GM12878 (cell line): ENCODE measurements around the gene LIF. TPM values are rescaled to one million over a fixed set of nuclear protein-coding genes. Genes with fewer than 3 reads are reported as not detected.

Experiments
- ATAC-seq: fragments of 200-7000 bp; cut with Tn5 transposase; 3 replicates; pipeline ENCODE4 v1.9.1; 2020; ENCODE audit warnings: mild to moderate bottlenecking, moderate library complexity
- BruUV-seq: library from RNA; stranded (reverse); fragments of 400-500 nt; replicated peaks from 2 replicates; lab custom pipeline; 2021; lab: Mats Ljungman, UMichigan
- CTCF ChIA-PET: fragments of 300-600 bp; sonication (Branson Sonifier 250); formaldehyde crosslinking; extraction: SDS; loops from one replicate; lab custom pipeline; 2021; ENCODE audit warnings: inconsistent platforms; lab: Yijun Ruan, JAX
- POLR2A ChIA-PET: fragments of 350-600 bp; formaldehyde crosslinking; extraction: SDS; loops from one replicate; lab custom pipeline; 2021; ENCODE audit warnings: inconsistent platforms; lab: Charles Lee
- RAD21 ChIA-PET: fragments of 300-600 bp; sonication (Branson Sonifier 250); formaldehyde crosslinking; loops from one replicate; lab custom pipeline; 2023; ENCODE audit warnings: antibody characterized with exemption; ENCODE audit not compliant: unreplicated experiment; lab: Charles Lee
- SMC1A ChIA-PET: fragments of 300-600 bp; sonication (Branson Sonifier 250); formaldehyde crosslinking; loops from one replicate; lab custom pipeline; 2023; ENCODE audit not compliant: unreplicated experiment, uncharacterized antibody; lab: Charles Lee
- DNase-seq: peaks from one replicate; pipeline ENCODE4 v3.0.0-alpha.2; 2011; ENCODE audit warnings: low read depth, low spot score
- FAIRE-seq: peaks from 3 replicates; lab custom pipeline; 2011; peaks lifted over from hg19 to GRCh38; lab: Jason Lieb, UNC
- H2AFZ ChIP-seq: 2 replicates; pipeline ENCODE4 v1.6.0; 2011; ENCODE audit warnings: low read depth, low read length, control low read depth; ENCODE audit not compliant: control insufficient read depth
- H3K27ac ChIP-seq: 2 replicates; pipeline ENCODE4 v1.5.1; 2011; ENCODE audit warnings: control low read depth; ENCODE audit not compliant: control insufficient read depth, insufficient read depth
- H3K27me3 ChIP-seq, 2 experiments: replicated peaks in 1 of 2; 2 replicates each; pipeline versions ENCODE4 v1.6.0 to v1.6.1; 2011; ENCODE audit warnings: low read length in 1 of 2; ENCODE audit not compliant: control insufficient read depth in 2 of 2, insufficient read depth in 2 of 2
- H3K36me3 ChIP-seq, 2 experiments: 2 replicates each; pipeline ENCODE4 v1.5.1; 2011; ENCODE audit warnings: low read length in 1 of 2; ENCODE audit not compliant: control insufficient read depth in 2 of 2, insufficient read depth in 2 of 2
- H3K4me1 ChIP-seq: 2 replicates; pipeline ENCODE4 v1.6.1; 2011; ENCODE audit warnings: mild to moderate bottlenecking, low read length, moderate library complexity, mixed read lengths; ENCODE audit not compliant: control insufficient read depth, insufficient read depth
- H3K4me2 ChIP-seq: 2 replicates; pipeline ENCODE4 v1.6.0; 2011; ENCODE audit warnings: control low read depth; ENCODE audit not compliant: control insufficient read depth, insufficient read depth
- H3K4me3 ChIP-seq: fragments of 200-600 bp; sonication (generic); 2 replicates; pipeline ENCODE4 v1.5.1; 2016
- H3K79me2 ChIP-seq: 2 replicates; pipeline ENCODE4 v1.6.0; 2011; ENCODE audit warnings: low read length; ENCODE audit not compliant: control insufficient read depth, insufficient read depth
- H3K9ac ChIP-seq: 2 replicates; pipeline ENCODE4 v1.8.0; 2011; ENCODE audit warnings: low read length, control low read depth, mixed read lengths; ENCODE audit not compliant: control insufficient read depth, insufficient read depth
- H3K9me3 ChIP-seq: replicated peaks from 3 replicates; pipeline ENCODE4 v1.5.1; 2011; ENCODE audit warnings: mild to moderate bottlenecking, low read length; ENCODE audit not compliant: control insufficient read depth, insufficient read depth
- H4K20me1 ChIP-seq: 2 replicates; pipeline ENCODE4 v1.6.0; 2011; ENCODE audit not compliant: control insufficient read depth, insufficient read depth
- ATF2 ChIP-seq: IDR thresholded peaks from 2 replicates; pipeline ENCODE4 v1.6.1; 2012; ENCODE audit warnings: low read length, inconsistent platforms
- ETV6 ChIP-seq, 2 experiments: fragments of 450-650 bp in 1 of 2; IDR thresholded peaks in 1 of 2; conservative IDR thresholded peaks in 1 of 2; 2 replicates each; pipeline ENCODE4 v1.6.1; 2014; ENCODE audit warnings: antibody characterized with exemption in 1 of 2, borderline replicate concordance in 1 of 2, low read depth in 1 of 2, mild to moderate bottlenecking in 1 of 2, moderate library complexity in 1 of 2
- JUNB ChIP-seq: IDR thresholded peaks from 2 replicates; pipeline ENCODE4 v1.6.1; 2016; ENCODE audit warnings: antibody characterized with exemption, mild to moderate bottlenecking
- REST ChIP-seq: IDR thresholded peaks from 2 replicates; pipeline ENCODE4 v1.6.1; 2012; ENCODE audit warnings: mild to moderate bottlenecking, low read depth, low read length
- ZSCAN29 ChIP-seq: fragments of 450-650 bp; IDR thresholded peaks from 2 replicates; pipeline ENCODE4 v1.6.1; 2017; ENCODE audit warnings: mild to moderate bottlenecking, moderate library complexity
- WGBS: methylation state at CpG from one replicate; pipeline ENCODE4 v1.1.6; 2016; ENCODE audit warnings: low lambda C conversion rate; ENCODE audit not compliant: insufficient replicate concordance, insufficient coverage; ENCODE audit errors: missing lambda C conversion rate; 5-methylcytosine and 5-hydroxymethylcytosine counted together
- in situ Hi-C: fragments of 300-500 bp; cut with MboI; formaldehyde crosslinking; loops from 9 replicates; pipeline ENCODE4 v1.14.3; 2018; ENCODE audit warnings: mixed read lengths
- intact Hi-C: fragments of 100-400 bp; cut with micrococcal nuclease; formaldehyde crosslinking; loops from one replicate; pipeline ENCODE4 v1.14.2; 2022; ENCODE audit not compliant: unreplicated experiment
- polyA plus RNA-seq, 11 experiments: library from polyadenylated mRNA; depleted of rRNA in 4 of 11; unstranded in 6 of 11; stranded (reverse) in 5 of 11; fragments of >200 nt; fragmentation: Nextera tagmentation in 4 of 11; fragmentation: Illumina TruSeq in 1 of 11; extraction: Ambion mirVana in 4 of 11; extraction: Trizol in 1 of 11; gene quantifications; 1 replicate in 1 of 11; 2 replicates in 10 of 11; pipeline versions ENCODE4 v1.2.1 to v1.2.3, GENCODE V29; 2011 to 2016; ENCODE audit warnings: inconsistent platforms in 2 of 11, missing spikeins in 2 of 11, low read depth in 1 of 11
- total RNA-seq, 4 experiments: library from RNA; depleted of rRNA in 3 of 4; stranded (reverse); fragments of >200 nt in 3 of 4; fragmentation: Illumina TruSeq in 1 of 4; extraction: Trizol in 1 of 4; gene quantifications; 2 replicates each; pipeline versions ENCODE4 v1.2.1 to v1.2.3, GENCODE V29; 2013 to 2021

LIF gene
- total and polyA plus RNA-seq, 10 of the 15 experiments (the other 5 are each of a cell fraction or from before 2014, with no cell fraction given): 0.05 to 3.4 (median 0.97) TPM

GRCh38 chr22:30279046-30279788 is 32.7 kb upstream of the LIF start:
- ATAC-seq: no peak; the same call in 2 of the 3 replicates
- POLR2A ChIA-PET: no interaction called here

More at GRCh38 chr22:30279046-30279788, 32.7 kb upstream of the LIF start:
- whole genome bisulfite sequencing: 48% methylated on average over 16 of the region's 16 CpGs
- Histone ChIP-seq H3K27ac (no peak overlapping the region), H3K9ac (no peak overlapping the region), H4K20me1 (no peaks in the 10 kb centered on the region), H2AFZ (no peak overlapping the region), H3K4me1 (no peaks in the 10 kb centered on the region), H3K4me2 (no peak overlapping the region), H3K79me2 (no peaks in the 10 kb centered on the region), H3K4me3 (no peak overlapping the region), H3K36me3 (no peaks in the 10 kb centered on the region), H3K9me3 (no peaks in the 10 kb centered on the region), H3K27me3 (no peaks in the 10 kb centered on the region; a peak in 1 of 4 replicates)
- in situ Hi-C loops: no loop called here
- SMC1A ChIA-PET: interaction anchor here (1.2 to 1.5 kb wide), 2 partner anchors 9 to 15 kb away, joined by 3 to 10 read pairs; no protein-coding TSS in a partner anchor
- CTCF ChIA-PET: interaction anchor here (1.1 to 2.7 kb wide), 5 partner anchors 9 to 172 kb away, joined by 3 to 16 read pairs (median 3); partner anchors contain the start of gene RNF215
- FAIRE-seq (no peak), DNase-seq (no peak)
- intact Hi-C loops: no loop called here
- BruUV-seq: no TSS peak
- RAD21 ChIA-PET: no interaction called here
- TF ChIP-seq ATF2: no peak
- no peak for TF ChIP-seq REST
- TF ChIP-seq JUNB: no peak
- TF ChIP-seq ETV6 (conservative IDR thresholded peaks at IDR 0.05 in 1 of 2, IDR thresholded peaks at IDR 0.05 in 1 of 2; ENCODE audit: borderline replicate concordance in 1 of 2, low read depth in 1 of 2): no peak
- TF ChIP-seq ZSCAN29: no peak
